ENCODE results near the gene MEAF6.
A peak's percentile ranks its signal among the peaks of the same experiment; 100 is the strongest.
"Not testable (repeated sequence)": the region's sequence is repeated elsewhere in the genome, so short reads cannot be mapped to it uniquely, and the experiment has no call there.

Gene MEAF6

GRCh38 chr1:37514350-37515184, at the start of gene MEAF6:
Gene MEAF6 (minus strand): TSS chr1:37514766. CDS start chr1:37514746, 20 bp downstream.
- DNase-seq (ENCODE audit: low spot score): peak; percentile 84

DNA sequence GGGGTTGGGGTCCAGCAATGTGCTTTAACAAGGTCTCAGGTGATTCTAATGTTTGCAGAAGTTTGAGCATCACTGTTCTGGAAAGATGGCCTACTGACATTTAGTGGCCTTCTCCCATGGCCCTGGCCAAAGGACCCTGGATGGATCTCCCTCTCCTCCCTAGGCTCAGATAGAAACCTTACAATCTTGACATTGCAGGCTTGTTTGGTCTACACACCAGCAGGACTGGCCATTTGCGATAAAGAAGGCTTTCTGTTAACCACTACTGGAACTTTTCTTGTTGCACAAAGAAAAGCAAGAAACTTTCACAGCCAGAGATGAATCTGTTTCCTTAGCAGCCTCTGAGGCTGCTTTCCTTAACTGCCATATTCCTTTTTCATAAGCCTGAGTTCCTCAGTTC, 48.4 kb upstream of the MEAF6 start:
- no peak for DNase-seq (ENCODE audit: low spot score)

GRCh38 chr1:37561133-37562132, 46.9 kb upstream of the MEAF6 start:
- peak; percentile 54 for DNase-seq (ENCODE audit: low spot score)

DNA sequence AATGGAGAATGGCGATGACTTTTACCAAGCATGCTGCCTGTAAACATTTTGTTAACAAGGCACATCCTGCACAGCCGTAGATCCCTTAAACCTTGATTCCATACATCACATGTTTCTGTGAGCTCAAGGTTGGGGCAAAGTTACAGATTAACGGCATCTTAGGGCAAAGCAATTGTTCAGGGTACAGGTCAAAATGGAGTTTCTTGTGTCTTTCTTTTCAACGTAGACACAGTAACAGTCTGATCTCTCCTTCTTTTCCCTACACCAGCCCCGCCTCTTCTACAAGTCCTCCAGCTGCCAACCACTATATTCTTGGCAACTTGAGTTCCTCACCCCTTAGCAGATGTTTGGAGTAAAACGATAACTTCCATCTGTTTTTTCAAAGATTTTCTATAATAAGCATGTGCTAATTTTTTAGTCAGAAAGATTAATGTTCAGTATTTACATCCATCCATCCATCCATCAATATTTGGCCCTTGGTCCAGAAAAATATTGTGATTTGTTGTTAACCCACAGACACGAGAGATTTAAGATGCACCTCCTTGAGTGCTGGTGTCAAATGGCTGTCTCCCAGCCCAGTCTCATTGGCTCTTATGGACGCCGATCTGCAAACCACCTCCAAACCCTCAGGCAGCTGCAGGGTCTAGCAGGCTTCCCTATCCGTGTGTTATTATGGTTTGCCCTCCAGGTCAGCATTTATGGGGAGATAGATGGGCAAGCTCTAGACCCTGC, 46.0 kb upstream of the MEAF6 start:
- DNase-seq (ENCODE audit: low spot score): no peak

GRCh38 chr1:37559957-37560379, 45.4 kb upstream of the MEAF6 start:
- not testable (repeated sequence) for DNase-seq (ENCODE audit: low spot score)

DNA sequence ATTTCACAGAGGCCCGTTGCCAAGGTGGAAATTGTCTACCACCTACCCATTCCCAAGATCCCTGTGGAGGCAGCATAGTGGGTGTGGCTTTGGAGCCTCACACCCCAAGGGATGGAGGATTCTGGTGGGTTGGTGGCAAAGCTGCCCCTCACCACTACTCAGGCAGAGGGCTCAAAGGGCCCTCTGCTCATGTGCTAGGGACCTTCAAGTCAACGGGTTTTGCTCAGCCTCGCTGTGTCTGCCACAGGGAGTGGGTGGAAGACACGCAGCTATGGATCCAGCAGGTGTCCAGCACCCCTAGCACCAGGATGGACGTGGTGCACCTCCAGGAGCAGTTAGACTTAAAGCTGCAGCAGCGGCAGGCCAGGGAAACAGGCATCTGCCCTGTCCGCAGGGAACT, 44.5 kb upstream of the MEAF6 start:
- no peak for DNase-seq (ENCODE audit: low spot score)

DNA sequence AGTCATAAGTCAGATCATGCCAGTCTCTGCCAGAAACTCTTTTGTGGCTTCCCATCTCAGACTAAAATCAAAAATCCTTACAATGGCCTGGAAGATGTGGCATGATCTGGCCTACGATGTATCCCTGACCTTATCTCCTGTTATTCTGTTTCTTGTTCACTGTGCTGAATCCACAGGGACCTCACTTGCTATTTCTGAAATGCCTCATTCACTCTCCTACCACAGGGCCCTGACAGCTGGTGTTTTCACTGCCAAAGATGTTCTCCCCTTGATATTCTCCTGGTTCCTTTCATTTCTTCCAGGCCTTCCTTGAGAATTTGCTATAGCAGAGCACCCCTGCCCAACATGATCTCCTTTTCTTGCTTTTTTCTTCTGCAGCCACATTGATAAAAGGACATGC, 43.8 kb upstream of the MEAF6 start:
- no peak for DNase-seq (ENCODE audit: low spot score)

GRCh38 chr1:37557402-37557801, 42.8 kb upstream of the MEAF6 start:
- DNase-seq (ENCODE audit: low spot score): no peak

DNA sequence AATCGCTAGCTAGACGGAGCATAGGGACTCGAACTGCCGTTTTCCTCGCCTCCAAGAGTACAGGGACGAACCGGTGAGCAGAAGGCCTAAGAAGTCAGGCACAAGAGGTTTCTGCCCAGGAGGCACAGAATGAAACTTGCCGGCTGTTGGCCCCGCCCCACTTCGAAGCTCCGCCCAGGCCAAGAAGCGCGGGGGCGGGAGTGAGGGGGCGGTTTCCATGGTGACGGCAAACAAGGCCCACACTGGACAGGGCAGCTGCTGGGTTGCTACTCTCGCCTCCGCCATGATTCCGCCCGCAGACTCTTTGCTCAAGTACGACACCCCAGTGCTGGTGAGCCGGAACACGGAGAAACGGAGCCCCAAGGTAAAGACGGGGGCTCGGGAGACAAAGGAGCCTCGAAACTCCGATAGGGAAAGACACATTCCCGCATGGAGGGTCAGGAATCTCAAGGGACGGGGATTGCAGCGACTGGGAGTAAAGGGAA, 42.2 kb upstream of the MEAF6 start, which contains the start of gene DNALI1:
TSS of gene DNALI1 (plus strand) at position 229 of the 485 bp plus-strand sequence. CDS start at position 284, 55 bp downstream.
- DNase-seq (ENCODE audit: low spot score): peak; percentile 28

- peak; percentile 93 for DNase-seq (ENCODE audit: low spot score)
Measured at GRCh38 chr1:37553927-37554808, 39.6 kb upstream of the MEAF6 start, which contains the start of gene SNIP1. Gene SNIP1 (minus strand): TSS chr1:37554293. CDS start chr1:37554229, 64 bp downstream.

GRCh38 chr1:37553598-37553926, 39.0 kb upstream of the MEAF6 start:
- no peak for DNase-seq (ENCODE audit: low spot score)

DNA sequence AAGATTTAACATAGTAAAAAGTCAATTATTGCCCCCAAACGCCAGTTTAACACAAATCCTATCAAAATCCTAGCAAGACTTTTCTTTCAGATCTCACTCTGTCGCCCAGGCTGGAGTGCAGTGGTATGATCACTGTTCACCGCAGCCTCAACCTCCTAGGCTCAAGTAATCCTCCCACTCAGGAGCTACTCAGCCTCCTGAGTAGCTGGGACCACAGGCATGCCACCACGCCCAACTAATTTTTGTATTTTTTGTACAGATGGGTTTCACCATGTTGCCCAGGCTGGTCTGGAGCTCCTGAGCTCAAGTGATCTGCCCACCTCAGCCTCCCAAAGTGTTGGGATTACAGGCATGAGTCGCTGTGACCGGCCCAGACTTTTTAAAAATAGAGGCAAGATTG, 34.8 kb upstream of the MEAF6 start:
- no peak for DNase-seq (ENCODE audit: low spot score)

- no peak for DNase-seq (ENCODE audit: low spot score)
Measured at GRCh38 chr1:37545019-37545418, 30.5 kb upstream of the MEAF6 start.

DNA sequence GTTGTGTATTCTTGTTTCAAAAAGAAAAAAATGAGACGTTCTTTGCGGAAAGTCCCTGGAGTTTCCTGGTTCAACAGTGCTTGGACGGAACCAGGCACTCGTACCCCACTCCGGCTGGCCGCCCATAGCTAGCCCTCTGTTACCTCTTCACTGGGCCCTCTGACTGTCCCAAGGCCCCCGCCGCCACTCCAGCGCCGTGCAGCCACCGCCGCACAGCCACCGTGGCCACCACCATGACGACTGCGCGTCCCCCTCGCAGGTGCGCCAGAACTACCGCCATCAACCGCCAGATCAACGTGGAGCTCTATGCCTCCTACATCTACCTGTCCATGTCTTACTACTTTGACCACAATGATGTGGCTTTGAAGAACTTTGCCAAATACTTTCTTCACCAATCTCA, 30.0 kb upstream of the MEAF6 start:
- DNase-seq (ENCODE audit: low spot score): no peak

DNA sequence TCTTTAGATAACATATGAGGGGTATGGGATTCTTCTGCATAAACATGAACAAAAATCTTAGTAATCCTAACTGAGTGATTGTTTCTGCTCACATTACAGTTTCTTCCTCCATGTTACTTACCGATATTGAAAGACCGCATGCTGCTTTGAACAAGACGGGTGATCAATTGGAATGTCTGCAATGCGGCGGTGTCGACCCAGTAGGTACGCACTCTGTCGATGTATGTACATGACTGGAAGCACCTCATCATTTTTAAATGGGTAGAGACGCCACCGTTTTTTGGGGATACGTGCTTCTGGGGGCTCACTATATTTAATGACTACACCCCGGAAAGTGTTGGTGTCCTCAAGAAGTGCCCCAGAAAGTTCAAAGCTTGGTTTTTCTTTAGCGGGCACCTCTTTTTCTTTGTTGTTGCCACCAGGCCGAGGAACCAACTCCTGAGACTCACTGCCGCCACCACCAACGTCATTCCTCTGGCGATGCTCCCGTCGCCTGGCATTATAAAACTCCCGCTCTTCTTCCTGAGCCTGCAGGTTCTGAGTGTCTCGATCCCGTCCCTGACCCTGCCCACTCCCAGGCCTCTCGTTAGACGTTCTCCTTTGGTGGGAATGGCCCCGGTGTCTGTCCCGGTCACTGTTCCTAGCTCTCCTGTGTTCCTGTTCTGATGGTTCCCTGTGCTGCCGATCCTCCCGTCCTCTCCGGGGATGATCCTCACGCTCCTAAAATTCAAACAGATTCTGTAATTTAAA, 25.6 kb upstream of the MEAF6 start:
- no peak for DNase-seq (ENCODE audit: low spot score)

DNA sequence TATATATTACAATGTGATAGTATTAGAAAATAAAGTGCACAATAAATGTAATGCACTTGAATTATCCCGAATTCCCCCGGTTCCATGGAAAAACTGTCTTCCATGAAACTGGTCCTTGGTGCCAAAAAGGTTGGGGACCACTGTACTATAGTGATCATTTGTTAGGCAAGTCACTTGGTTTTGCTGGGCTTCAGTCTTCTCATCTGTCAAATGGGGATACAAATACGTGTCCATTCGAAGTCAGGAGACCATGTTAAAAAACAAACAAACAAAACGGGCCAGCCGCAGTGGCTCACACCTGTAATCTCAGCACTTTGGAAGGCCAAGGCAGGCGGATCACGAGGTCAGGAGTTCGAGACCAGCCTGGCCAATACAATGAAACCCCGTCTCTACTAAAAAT, 24.6 kb upstream of the MEAF6 start:
- not testable (repeated sequence) for DNase-seq (ENCODE audit: low spot score)

GRCh38 chr1:37537378-37537777, 22.8 kb upstream of the MEAF6 start:
- no peak for DNase-seq (ENCODE audit: low spot score)

GRCh38 chr1:37533317-37534093, 18.9 kb upstream of the MEAF6 start:
- DNase-seq (ENCODE audit: low spot score): no peak

Data from HuH-7 (cell line).